CD8-positive, alpha-beta memory T cell (primary cell): Measurements from ENCODE around the gene FIBIN. TPM values are rescaled to one million over a fixed set of nuclear protein-coding genes. Genes with fewer than 3 reads are reported as not detected.
A peak's percentile ranks its signal among the peaks of the same experiment; 100 is the strongest.

ENCODE experiments used
- CTCF ChIA-PET: fragments of 350-600 bp; sonication (Branson Sonifier 250); formaldehyde crosslinking; loops from one replicate; lab custom pipeline; 2021; ENCODE audit warnings: antibody characterized with exemption; lab: Charles Lee
- POLR2A ChIA-PET: fragments of 350-600 bp; sonication (Branson Sonifier 250); formaldehyde crosslinking; loops from one replicate; lab custom pipeline; 2021; ENCODE audit warnings: antibody characterized with exemption; lab: Charles Lee
- DNase-seq, 5 donors: peaks; one replicate each; pipeline versions ENCODE4 v3.0.0 to v3.0.0-alpha.2; 2020 to 2022; ENCODE audit warnings: mixed read lengths in 1 of 5
- H3K27ac ChIP-seq: one replicate; pipeline ENCODE4 v1.7.0; 2013; ENCODE audit warnings: low read depth, mild to moderate bottlenecking, low read length, moderate library complexity
- H3K27me3 ChIP-seq: 2 replicates; pipeline ENCODE4 v1.7.0; 2013; ENCODE audit warnings: low read length, mild to moderate bottlenecking; ENCODE audit not compliant: insufficient read depth, poor library complexity, severe bottlenecking
- H3K36me3 ChIP-seq: 2 replicates; pipeline ENCODE4 v1.7.0; 2013; ENCODE audit warnings: mild to moderate bottlenecking, low read length, moderate library complexity; ENCODE audit not compliant: insufficient read depth
- H3K4me1 ChIP-seq: 2 replicates; pipeline ENCODE4 v1.7.0; 2013; ENCODE audit warnings: mild to moderate bottlenecking, low read length, moderate library complexity; ENCODE audit not compliant: insufficient read depth
- H3K4me3 ChIP-seq: 2 replicates; pipeline ENCODE4 v1.7.0; 2013; ENCODE audit warnings: mild to moderate bottlenecking, low read length
- H3K9me3 ChIP-seq: 2 replicates; pipeline ENCODE4 v1.7.0; 2013; ENCODE audit warnings: mild to moderate bottlenecking, low read length
- H3K27ac Mint-ChIP-seq, 8 donors: one replicate each; pipeline ENCODE4 v1.8.0; 2020 to 2021; ENCODE audit warnings: mixed read lengths in 8 of 8, mild to moderate bottlenecking in 6 of 8, inconsistent platforms in 3 of 8, moderate library complexity in 3 of 8
- H3K27me3 Mint-ChIP-seq, 2 donors: one replicate each; pipeline ENCODE4 v1.8.0; 2020 to 2021; ENCODE audit warnings: mixed read lengths in 2 of 2, mild to moderate bottlenecking in 1 of 2, moderate library complexity in 1 of 2
- H3K36me3 Mint-ChIP-seq, 3 donors: one replicate each; pipeline ENCODE4 v1.8.0; 2020 to 2021; ENCODE audit warnings: mixed read lengths in 3 of 3, inconsistent platforms in 1 of 3, mild to moderate bottlenecking in 1 of 3
- H3K4me1 Mint-ChIP-seq, 3 donors: one replicate each; pipeline ENCODE4 v1.8.0; 2020 to 2021; ENCODE audit warnings: mixed read lengths in 3 of 3, inconsistent platforms in 1 of 3, mild to moderate bottlenecking in 1 of 3
- H3K4me3 Mint-ChIP-seq, 7 donors: one replicate each; pipeline ENCODE4 v1.8.0; 2020 to 2021; ENCODE audit warnings: mixed read lengths in 7 of 7, mild to moderate bottlenecking in 6 of 7, moderate library complexity in 4 of 7, inconsistent platforms in 2 of 7
- H3K9me3 Mint-ChIP-seq, 5 donors: one replicate each; pipeline ENCODE4 v1.8.0; 2020 to 2022; ENCODE audit warnings: mixed read lengths in 5 of 5, mild to moderate bottlenecking in 3 of 5, moderate library complexity in 2 of 5, inconsistent platforms in 1 of 5
- polyA plus RNA-seq: library from polyadenylated mRNA; unstranded; fragments of 300-500 nt; fragmentation: Illumina TruSeq; gene quantifications from one replicate; pipeline ENCODE4 v1.2.3, GENCODE V29; 2021
- total RNA-seq, 2 experiments: library from RNA; stranded (reverse); gene quantifications; one replicate each; pipeline ENCODE4 v1.2.3, GENCODE V29; 2021

FIBIN gene
- total and polyA plus RNA-seq, 3 experiments from 2014 or later: not detected

GRCh38 chr11:27020751-27021150 lies 26.8 kb downstream of the FIBIN start:
- H3K27me3 Mint-ChIP-seq: no peaks in the 10 kb centered on the region
- peaks cover 0 to 10% (median 3%) of the 10 kb centered on the region in 5 donors for H3K9me3 Mint-ChIP-seq
- no peaks in the 10 kb centered on the region for H3K9me3 ChIP-seq
- H3K4me3 ChIP-seq: no peak overlapping the region
- no peaks in the 10 kb centered on the region for H3K4me1 Mint-ChIP-seq
- ChIA-PET CTCF (no interaction called here), POLR2A (no interaction called here)
- no peak overlapping the region for H3K27ac Mint-ChIP-seq
- no peak for DNase-seq
- H3K27me3 ChIP-seq: no peaks in the 10 kb centered on the region
- no peak overlapping the region for H3K4me3 Mint-ChIP-seq
- H3K36me3 ChIP-seq: no peaks in the 10 kb centered on the region
- H3K27ac ChIP-seq: no peak overlapping the region
- no peaks in the 10 kb centered on the region for H3K4me1 ChIP-seq
- H3K36me3 Mint-ChIP-seq: no peaks in the 10 kb centered on the region

- ChIA-PET POLR2A (no interaction called here), CTCF (no interaction called here)
- no peaks in the 10 kb centered on the region for H3K36me3 Mint-ChIP-seq
- Histone ChIP-seq H3K4me3 (no peak overlapping the region), H3K9me3 (no peaks in the 10 kb centered on the region), H3K4me1 (no peaks in the 10 kb centered on the region), H3K36me3 (no peaks in the 10 kb centered on the region), H3K27ac (no peak overlapping the region), H3K27me3 (no peaks in the 10 kb centered on the region)
- no peaks in the 10 kb centered on the region for H3K27me3 Mint-ChIP-seq
- no peak overlapping the region for H3K4me3 Mint-ChIP-seq
- peaks cover 0 to 10% (median 6%) of the 10 kb centered on the region in 5 donors for H3K9me3 Mint-ChIP-seq
- no peaks in the 10 kb centered on the region for H3K4me1 Mint-ChIP-seq
- DNase-seq: no peak
- H3K27ac Mint-ChIP-seq: no peak overlapping the region
Measured at GRCh38 chr11:27022659-27023251, 28.8 kb downstream of the FIBIN start.

DNA sequence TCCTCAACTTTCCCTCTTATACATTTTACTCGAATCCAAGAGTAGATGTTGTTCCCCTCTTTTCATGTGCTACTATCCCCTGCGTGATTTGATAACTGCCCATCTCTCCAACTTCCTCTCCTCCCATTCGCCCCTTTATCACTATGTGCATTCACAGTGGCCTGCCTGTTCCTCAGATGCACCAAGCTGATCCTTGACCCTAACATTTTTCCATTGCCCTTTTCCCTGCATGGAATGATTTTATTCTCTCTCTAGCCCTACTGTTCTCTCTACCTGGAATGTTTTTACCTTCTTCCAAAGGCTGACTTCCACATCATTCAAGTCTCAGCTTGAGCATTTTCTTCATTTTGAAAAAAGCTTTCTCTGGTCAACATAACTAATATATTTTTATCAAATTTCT lies 31.0 kb downstream of the FIBIN start:
- Histone ChIP-seq H3K27me3 (no peaks in the 10 kb centered on the region), H3K4me3 (no peak overlapping the region), H3K4me1 (no peaks in the 10 kb centered on the region), H3K9me3 (no peaks in the 10 kb centered on the region), H3K27ac (no peak overlapping the region), H3K36me3 (no peaks in the 10 kb centered on the region)
- POLR2A ChIA-PET: no interaction called here
- H3K9me3 Mint-ChIP-seq: peaks cover 0 to 13% (median 6%) of the 10 kb centered on the region in 5 donors
- H3K36me3 Mint-ChIP-seq: no peaks in the 10 kb centered on the region
- no peaks in the 10 kb centered on the region for H3K27me3 Mint-ChIP-seq
- no peak overlapping the region for H3K27ac Mint-ChIP-seq
- peak overlapping the region in 1 of 7 donors; percentile 63 for H3K4me3 Mint-ChIP-seq
- no peaks in the 10 kb centered on the region for H3K4me1 Mint-ChIP-seq
- no peak for DNase-seq
- CTCF ChIA-PET: no interaction called here

GRCh38 chr11:27025312-27025955 lies 31.5 kb downstream of the FIBIN start:
- no peak overlapping the region for H3K27ac Mint-ChIP-seq
- POLR2A ChIA-PET: no interaction called here
- H3K36me3 Mint-ChIP-seq: no peaks in the 10 kb centered on the region

DNA sequence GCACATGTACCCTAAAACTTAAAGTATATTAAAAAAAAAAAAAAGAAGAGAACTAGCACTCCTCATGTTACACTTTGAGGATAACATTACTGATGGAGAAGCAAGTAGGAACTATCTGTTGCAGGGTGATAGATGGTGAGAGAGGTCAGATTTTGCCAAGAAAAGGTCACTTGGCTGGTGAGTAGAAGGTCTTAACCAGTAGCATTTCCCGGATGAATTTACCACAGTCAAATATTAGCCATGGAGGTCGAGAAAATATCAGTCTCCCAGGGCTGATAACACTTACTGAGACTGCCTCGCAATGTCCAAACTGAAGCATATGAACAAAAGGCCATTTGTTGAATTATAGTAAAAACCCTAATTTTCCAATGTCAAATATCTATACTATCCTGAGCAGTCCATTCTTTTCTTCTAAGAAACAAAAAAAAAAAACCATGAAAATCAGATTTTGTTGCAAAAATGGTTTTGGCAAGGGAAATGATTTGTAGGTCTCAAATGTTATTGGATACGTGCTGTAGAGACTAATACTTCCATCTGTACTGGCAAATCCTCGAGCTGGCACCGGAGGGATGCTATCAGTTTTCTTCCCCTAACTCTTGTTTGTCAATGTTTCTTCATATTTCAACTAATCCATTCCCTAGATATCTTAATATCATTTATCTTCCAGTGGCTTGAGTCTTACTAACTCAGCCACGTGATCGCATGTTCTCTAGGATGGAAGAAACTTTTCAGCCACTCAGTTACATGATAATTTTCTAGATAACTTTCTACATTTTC lies 32.2 kb downstream of the FIBIN start:
- DNase-seq: no peak
- Histone ChIP-seq H3K27ac (no peak overlapping the region), H3K27me3 (no peaks in the 10 kb centered on the region), H3K4me1 (no peaks in the 10 kb centered on the region), H3K36me3 (no peaks in the 10 kb centered on the region), H3K4me3 (no peak overlapping the region), H3K9me3 (no peaks in the 10 kb centered on the region)
- POLR2A ChIA-PET: no interaction called here
- Mint-ChIP-seq H3K4me1 (no peaks in the 10 kb centered on the region), H3K27me3 (no peaks in the 10 kb centered on the region), H3K27ac (no peak overlapping the region), H3K4me3 (no peak overlapping the region), H3K36me3 (no peaks in the 10 kb centered on the region), H3K9me3 (peaks cover 0 to 13% (median 5%) of the 10 kb centered on the region in 5 donors)
- CTCF ChIA-PET: no interaction called here

More at GRCh38 chr11:27025312-27025955, 31.5 kb downstream of the FIBIN start:
- Mint-ChIP-seq H3K4me3 (no peak overlapping the region), H3K9me3 (peaks cover 0 to 13% (median 5%) of the 10 kb centered on the region in 5 donors), H3K27me3 (no peaks in the 10 kb centered on the region), H3K4me1 (no peaks in the 10 kb centered on the region)
- no peaks in the 10 kb centered on the region for H3K27me3 ChIP-seq
- no peaks in the 10 kb centered on the region for H3K36me3 ChIP-seq
- H3K4me3 ChIP-seq: no peak overlapping the region
- CTCF ChIA-PET: no interaction called here
- H3K9me3 ChIP-seq: no peaks in the 10 kb centered on the region
- DNase-seq: no peak
- no peaks in the 10 kb centered on the region for H3K4me1 ChIP-seq
- H3K27ac ChIP-seq: no peak overlapping the region

- Mint-ChIP-seq H3K4me3 (no peak overlapping the region), H3K36me3 (no peaks in the 10 kb centered on the region), H3K27ac (no peak overlapping the region), H3K4me1 (no peaks in the 10 kb centered on the region), H3K9me3 (peaks cover 2 to 16% (median 10%) of the 10 kb centered on the region in 5 donors), H3K27me3 (no peaks in the 10 kb centered on the region)
- Histone ChIP-seq H3K4me1 (no peaks in the 10 kb centered on the region), H3K36me3 (no peaks in the 10 kb centered on the region), H3K27me3 (no peaks in the 10 kb centered on the region), H3K9me3 (no peaks in the 10 kb centered on the region), H3K4me3 (no peak overlapping the region), H3K27ac (no peak overlapping the region)
- no peak for DNase-seq
- ChIA-PET POLR2A (no interaction called here), CTCF (no interaction called here)
Measured at GRCh38 chr11:27028561-27028965, 34.7 kb downstream of the FIBIN start.

GRCh38 chr11:27029966-27030365 lies 36.1 kb downstream of the FIBIN start:
- Mint-ChIP-seq H3K27ac (no peak overlapping the region), H3K27me3 (no peaks in the 10 kb centered on the region), H3K4me1 (no peaks in the 10 kb centered on the region), H3K4me3 (no peak overlapping the region), H3K9me3 (peaks cover 5 to 23% (median 13%) of the 10 kb centered on the region in 5 donors), H3K36me3 (no peaks in the 10 kb centered on the region)
- no peaks in the 10 kb centered on the region for H3K27me3 ChIP-seq
- no peaks in the 10 kb centered on the region for H3K9me3 ChIP-seq
- no peaks in the 10 kb centered on the region for H3K4me1 ChIP-seq
- no peak overlapping the region for H3K27ac ChIP-seq
- no peaks in the 10 kb centered on the region for H3K36me3 ChIP-seq
- no peak overlapping the region for H3K4me3 ChIP-seq
- DNase-seq: no peak
- ChIA-PET POLR2A (no interaction called here), CTCF (no interaction called here)

DNA sequence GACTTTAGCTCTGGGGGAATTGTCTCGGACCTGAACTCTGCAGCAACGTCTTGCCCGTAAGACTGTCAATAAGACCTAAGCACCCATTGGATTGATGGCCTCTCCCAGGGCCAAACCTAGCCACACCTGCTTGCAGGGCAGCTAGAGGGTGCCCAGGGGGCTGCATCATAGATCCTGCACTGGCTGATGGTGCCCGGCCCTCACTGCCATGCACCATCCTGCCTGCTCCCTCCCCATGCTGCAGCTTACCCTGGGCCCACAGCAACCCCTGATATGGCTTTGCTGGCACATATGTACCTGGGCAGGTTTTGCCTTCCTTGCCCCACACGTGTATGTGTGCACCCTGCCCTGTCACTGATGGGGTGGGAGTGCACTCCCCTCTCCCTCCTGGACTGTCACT lies 37.8 kb downstream of the FIBIN start:
- Histone ChIP-seq H3K27ac (no peak overlapping the region), H3K4me3 (no peak overlapping the region), H3K9me3 (no peaks in the 10 kb centered on the region), H3K27me3 (no peaks in the 10 kb centered on the region), H3K36me3 (no peaks in the 10 kb centered on the region), H3K4me1 (no peaks in the 10 kb centered on the region)
- H3K9me3 Mint-ChIP-seq: peaks cover 5 to 27% (median 11%) of the 10 kb centered on the region in 5 donors
- H3K27me3 Mint-ChIP-seq: no peaks in the 10 kb centered on the region
- no peak overlapping the region for H3K27ac Mint-ChIP-seq
- CTCF ChIA-PET: interaction anchor here (1.4 kb wide), 1 partner anchor 10 kb away, joined by 3 read pairs; no protein-coding TSS in a partner anchor
- no peak overlapping the region for H3K4me3 Mint-ChIP-seq
- POLR2A ChIA-PET: no interaction called here
- H3K4me1 Mint-ChIP-seq: no peaks in the 10 kb centered on the region
- DNase-seq: no peak
- H3K36me3 Mint-ChIP-seq: no peaks in the 10 kb centered on the region
